ENCODE measurements around the gene SIAH1.

Gene SIAH1

GRCh38 chr16:48330841-48331192 lies 54.4 kb downstream of the SIAH1 start:
- POLR2A ChIA-PET, result no interaction called here
- CTCF ChIA-PET, result interaction anchor here (0.9 to 1.6 kb wide), 6 partner anchors 12 to 292 kb away, joined by 3 to 4 read pairs (median 3); no protein-coding TSS in a partner anchor
- no peak for DNase-seq (ENCODE audit: extremely low spot score)
- TF ChIP-seq CTCF (IDR thresholded peaks at IDR 0.05; ENCODE audit: control extremely low read depth, extremely low read depth, low read depth, missing control alignments), result no peak

DNA sequence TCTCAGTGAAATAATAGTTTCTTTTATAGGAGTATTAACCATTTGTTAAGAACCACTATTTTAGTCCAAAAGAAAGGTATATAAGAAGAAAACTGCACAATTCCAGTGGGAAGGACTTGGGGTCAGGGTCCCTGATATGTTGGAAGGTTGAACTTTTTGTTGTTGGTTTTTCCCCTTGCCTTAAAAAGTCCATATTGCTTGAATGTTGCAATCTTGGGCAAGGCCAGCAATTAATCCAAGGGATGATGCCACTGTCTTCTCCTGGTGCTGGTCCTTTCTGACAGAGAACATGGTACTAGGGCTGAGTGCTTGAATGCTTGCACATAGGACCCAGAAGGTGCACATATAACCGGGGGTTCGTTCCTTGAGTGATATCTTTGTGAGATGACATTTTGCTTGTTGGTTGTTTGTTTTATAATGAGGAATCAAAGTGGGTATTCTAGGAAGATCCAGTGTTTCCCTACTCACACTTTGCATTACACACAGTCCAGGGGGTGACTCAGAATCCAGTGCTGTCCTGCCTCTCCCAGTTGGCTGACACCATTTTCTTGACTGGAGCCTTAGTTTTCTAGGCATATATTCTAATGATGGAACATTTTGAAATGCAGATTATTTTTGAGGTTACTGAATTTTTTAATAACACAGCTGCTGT lies 54.9 kb downstream of the SIAH1 start:
- no peak for TF ChIP-seq CTCF (IDR thresholded peaks at IDR 0.05; ENCODE audit: control extremely low read depth, extremely low read depth, low read depth, missing control alignments)
- ChIA-PET CTCF (interaction anchor here (0.9 to 1.4 kb wide), 5 partner anchors 13 to 293 kb away, joined by 3 to 4 read pairs (median 3); no protein-coding TSS in a partner anchor), POLR2A (no interaction called here)
- no peak for DNase-seq (ENCODE audit: extremely low spot score)

GRCh38 chr16:48329138-48329537 lies 56.1 kb downstream of the SIAH1 start:
- DNase-seq (ENCODE audit: extremely low spot score), result no peak
- TF ChIP-seq CTCF (IDR thresholded peaks at IDR 0.05; ENCODE audit: control extremely low read depth, extremely low read depth, low read depth, missing control alignments), result no peak
- CTCF ChIA-PET, result no interaction called here
- POLR2A ChIA-PET, result no interaction called here

DNA sequence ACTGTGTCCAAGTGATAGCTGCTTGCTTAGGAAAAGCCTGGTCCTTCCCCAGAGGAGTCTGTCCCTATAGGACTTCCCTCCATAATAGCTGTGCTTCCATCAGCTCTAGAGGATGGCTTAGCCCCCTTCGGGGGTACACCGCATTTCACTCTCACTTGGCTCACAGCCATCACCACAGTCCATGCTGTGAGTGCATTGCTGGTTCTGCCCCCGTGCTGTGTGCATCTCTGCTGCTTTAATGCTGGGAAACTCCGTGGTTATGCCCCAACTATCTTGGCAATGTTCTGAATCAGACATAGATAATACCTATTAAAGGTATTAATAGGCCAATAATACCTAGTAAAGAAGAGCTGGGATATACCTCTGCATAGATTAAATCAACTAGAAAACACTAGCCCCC lies 58.3 kb downstream of the SIAH1 start:
- no peak for TF ChIP-seq CTCF (IDR thresholded peaks at IDR 0.05; ENCODE audit: control extremely low read depth, extremely low read depth, low read depth, missing control alignments)
- CTCF ChIA-PET, result interaction anchor here (0.8 to 2.0 kb wide), 7 partner anchors 8 to 304 kb away, joined by 3 to 5 read pairs (median 4); no protein-coding TSS in a partner anchor
- POLR2A ChIA-PET, result no interaction called here
- no peak for DNase-seq (ENCODE audit: extremely low spot score)

DNA sequence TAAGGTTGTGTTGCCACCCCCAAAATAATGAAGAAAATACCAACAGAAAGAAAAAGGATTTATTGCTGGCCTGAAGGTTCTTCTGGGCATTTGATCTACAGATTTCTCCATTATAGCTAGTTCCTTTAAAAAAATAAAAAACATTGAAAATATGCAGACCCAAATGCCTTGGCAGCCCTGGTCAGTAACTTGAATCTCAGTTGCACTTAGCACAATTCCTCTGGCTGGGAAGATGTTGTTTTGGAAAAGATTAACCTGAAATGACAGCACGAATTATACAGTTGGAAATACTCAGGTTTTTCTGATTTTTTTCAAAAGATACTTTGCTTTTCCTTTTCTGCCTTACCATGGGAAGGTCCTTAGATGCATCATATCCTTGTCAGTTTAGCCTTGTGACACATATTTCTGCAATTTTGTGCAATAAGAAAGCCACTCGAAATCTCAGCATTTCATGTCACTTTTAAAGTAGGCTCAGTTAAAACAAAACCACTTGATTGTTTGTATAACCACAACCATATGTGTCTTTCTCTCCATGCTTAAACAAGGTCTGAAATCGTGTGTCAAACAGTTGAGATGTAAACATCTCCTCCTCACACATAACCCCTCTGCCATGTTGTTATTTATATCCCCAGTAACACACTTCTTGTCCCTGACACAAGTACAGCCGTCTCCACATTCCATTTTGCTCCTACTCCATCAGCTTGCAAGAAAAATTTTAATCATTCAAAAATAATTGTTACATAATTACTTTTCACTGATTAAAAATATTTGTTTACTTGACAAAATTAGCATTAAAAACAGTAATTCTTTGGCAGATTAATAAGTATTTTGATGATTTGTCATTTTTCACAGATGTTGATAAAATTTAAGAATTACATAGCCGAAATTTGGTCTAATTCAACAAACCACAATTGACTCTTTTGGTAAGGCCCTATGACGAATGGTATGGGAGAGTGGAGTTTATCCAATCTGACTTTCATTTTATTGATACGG lies 61.1 kb downstream of the SIAH1 start:
- CTCF ChIA-PET, result interaction anchor here (1.4 to 3.3 kb wide), 4 partner anchors 22 to 306 kb away, joined by 3 to 13 read pairs (median 4); no protein-coding TSS in a partner anchor
- no peak for TF ChIP-seq CTCF (IDR thresholded peaks at IDR 0.05; ENCODE audit: control extremely low read depth, extremely low read depth, low read depth, missing control alignments)

GRCh38 chr16:48321317-48322036 lies 63.7 kb downstream of the SIAH1 start:
- ChIA-PET CTCF (interaction anchor here (1.6 to 3.3 kb wide), 4 partner anchors 8 to 302 kb away, joined by 4 to 13 read pairs (median 6); no protein-coding TSS in a partner anchor), POLR2A (no interaction called here)
- no peak for TF ChIP-seq CTCF (IDR thresholded peaks at IDR 0.05; ENCODE audit: control extremely low read depth, extremely low read depth, low read depth, missing control alignments)
- no peak for DNase-seq (ENCODE audit: extremely low spot score)

More for the DNA sequence above, 61.1 kb downstream of the SIAH1 start:
- DNase-seq (ENCODE audit: extremely low spot score), result no peak
- POLR2A ChIA-PET, result no interaction called here

Measured in GM10248 (cell line).